Choroid plexus epithelial cell (primary cell): ENCODE measurements around the gene TMEFF1.

Experiments used
- DNase-seq: peaks from one replicate; pipeline ENCODE4 v3.0.0-alpha.2; 2010; ENCODE audit warnings: low read depth
- H3K4me3 ChIP-seq: 2 replicates; pipeline ENCODE4 v1.5.1; 2011; ENCODE audit warnings: low read depth, mild to moderate bottlenecking, control low read depth, low read length, moderate library complexity
- CTCF ChIP-seq: conservative IDR thresholded peaks from 2 replicates; pipeline ENCODE4 v1.5.1; 2011; ENCODE audit warnings: low read depth, mild to moderate bottlenecking, control low read depth, inconsistent platforms, low read length, moderate library complexity

Gene TMEFF1

GRCh38 chr9:100449420-100449819, 23.5 kb upstream of the TMEFF1 start:
- TF ChIP-seq CTCF = no peak
- DNase-seq = no peak
- no peak overlapping the region for H3K4me3 ChIP-seq

GRCh38 chr9:100452894-100453293, 20.1 kb upstream of the TMEFF1 start:
- DNase-seq = no peak
- H3K4me3 ChIP-seq = no peak overlapping the region
- TF ChIP-seq CTCF = no peak

- DNase-seq = peak; percentile 12
- no peak overlapping the region for H3K4me3 ChIP-seq
- TF ChIP-seq CTCF = no peak
These were observed 17.5 kb upstream of the TMEFF1 start for GRCh38 chr9:100455470-100455869.

- no peak overlapping the region for H3K4me3 ChIP-seq
- no peak for DNase-seq
- TF ChIP-seq CTCF = no peak
These were observed 15.4 kb upstream of the TMEFF1 start for GRCh38 chr9:100457517-100457916.

- no peak for TF ChIP-seq CTCF
- H3K4me3 ChIP-seq = no peak overlapping the region
- DNase-seq = no peak
These were observed 13.0 kb upstream of the TMEFF1 start for GRCh38 chr9:100459963-100460362.

- no peak for TF ChIP-seq CTCF
- DNase-seq = no peak
These were observed 7.7 kb upstream of the TMEFF1 start for GRCh38 chr9:100465274-100465673.

GRCh38 chr9:100465761-100466160, 7.2 kb upstream of the TMEFF1 start:
- no peak for DNase-seq
- TF ChIP-seq CTCF = no peak
- no peak overlapping the region for H3K4me3 ChIP-seq

More at GRCh38 chr9:100465274-100465673, 7.7 kb upstream of the TMEFF1 start:
- no peak overlapping the region for H3K4me3 ChIP-seq
